ENCODE measurements around the gene UBN1.

UBN1 gene

GRCh38 chr16:4904108-4904941 lies 57.0 kb downstream of the UBN1 start:
- no peak for DNase-seq (ENCODE audit: low read depth in 2 of 2, low spot score in 1 of 2)

- no peak for DNase-seq (ENCODE audit: low read depth in 2 of 2, low spot score in 1 of 2)
These were observed 57.8 kb downstream of the UBN1 start for GRCh38 chr16:4904942-4905615.

- DNase-seq (ENCODE audit: low read depth in 2 of 2, low spot score in 1 of 2), result no peak
These were observed 61.6 kb downstream of the UBN1 start for GRCh38 chr16:4908854-4909401.

GRCh38 chr16:4909825-4910224 lies 62.5 kb downstream of the UBN1 start:
- no peak for DNase-seq (ENCODE audit: low read depth in 2 of 2, low spot score in 1 of 2)

GRCh38 chr16:4910828-4911227 lies 63.5 kb downstream of the UBN1 start:
- no peak for DNase-seq (ENCODE audit: low read depth in 2 of 2, low spot score in 1 of 2)

GRCh38 chr16:4911970-4912386 lies 64.7 kb downstream of the UBN1 start:
- no peak for DNase-seq (ENCODE audit: low read depth in 2 of 2, low spot score in 1 of 2)

GRCh38 chr16:4913130-4913773 lies 66.0 kb downstream of the UBN1 start:
- DNase-seq (ENCODE audit: low read depth in 2 of 2, low spot score in 1 of 2), result no peak

GRCh38 chr16:4913774-4914525 lies 66.7 kb downstream of the UBN1 start:
- no peak for DNase-seq (ENCODE audit: low read depth in 2 of 2, low spot score in 1 of 2)

GRCh38 chr16:4914528-4915225 lies 67.4 kb downstream of the UBN1 start:
- DNase-seq (ENCODE audit: low read depth in 2 of 2, low spot score in 1 of 2), result no peak

GRCh38 chr16:4915226-4915761 lies 68.0 kb downstream of the UBN1 start:
- no peak for DNase-seq (ENCODE audit: low read depth in 2 of 2, low spot score in 1 of 2)

GRCh38 chr16:4917117-4917516 lies 69.8 kb downstream of the UBN1 start:
- DNase-seq (ENCODE audit: low read depth in 2 of 2, low spot score in 1 of 2), result no peak

GRCh38 chr16:4918781-4919251 lies 71.5 kb downstream of the UBN1 start:
- DNase-seq (ENCODE audit: low read depth in 2 of 2, low spot score in 1 of 2), result no peak

- DNase-seq (ENCODE audit: low read depth in 2 of 2, low spot score in 1 of 2), result no peak
These were observed 73.5 kb downstream of the UBN1 start for GRCh38 chr16:4920826-4921225.

GRCh38 chr16:4922721-4923342 lies 75.6 kb downstream of the UBN1 start:
- no peak for DNase-seq (ENCODE audit: low read depth in 2 of 2, low spot score in 1 of 2)

- DNase-seq (ENCODE audit: low read depth in 2 of 2, low spot score in 1 of 2), result no peak
These were observed 76.6 kb downstream of the UBN1 start for GRCh38 chr16:4923853-4924252.

GRCh38 chr16:4924593-4925292 lies 77.5 kb downstream of the UBN1 start:
- DNase-seq (ENCODE audit: low read depth in 2 of 2, low spot score in 1 of 2), result no peak

- no peak for DNase-seq (ENCODE audit: low read depth in 2 of 2, low spot score in 1 of 2)
These were observed 78.0 kb downstream of the UBN1 start for GRCh38 chr16:4925293-4925607.

- DNase-seq (ENCODE audit: low read depth in 2 of 2, low spot score in 1 of 2), result no peak
These were observed 78.5 kb downstream of the UBN1 start for GRCh38 chr16:4925791-4926190.

GRCh38 chr16:4926928-4927327 lies 79.6 kb downstream of the UBN1 start:
- DNase-seq (ENCODE audit: low read depth in 2 of 2, low spot score in 1 of 2), result no peak
